SK-N-SH (cell line): ENCODE results near the gene SLC6A9. TPM values are rescaled to one million over a fixed set of nuclear protein-coding genes. Genes with fewer than 3 reads are reported as not detected.
A peak's percentile ranks its signal among the peaks of the same experiment; 100 is the strongest.

ENCODE experiments used
- CTCF ChIA-PET: fragments of 300-600, 350-600 bp; formaldehyde crosslinking; extraction: SDS; loops from one replicate; lab custom pipeline; 2021; lab: Yijun Ruan, JAX
- POLR2A ChIA-PET: fragments of 350-600 bp; sonication (Branson Sonifier 250); formaldehyde crosslinking; extraction: SDS; loops from one replicate; lab custom pipeline; 2020; ENCODE audit warnings: antibody characterized with exemption, inconsistent platforms; lab: Yijun Ruan, JAX
- DNase-seq: peaks from one replicate; pipeline ENCODE4 v3.0.0; 2012
- H2AFZ ChIP-seq: fragments of 200-600 bp; sonication (generic); 2 replicates; pipeline ENCODE4 v1.8.1; 2016; ENCODE audit warnings: antibody characterized with exemption, mild to moderate bottlenecking, low read depth
- H3F3A ChIP-seq: fragments of 200-600 bp; sonication (generic); replicated peaks from 2 replicates; pipeline ENCODE3; 2016; ENCODE audit warnings: antibody characterized with exemption, mild to moderate bottlenecking; ENCODE audit not compliant: insufficient read depth
- H3K27ac ChIP-seq, 2 experiments: fragments of 200-500 bp in 1 of 2; fragments of 200-600 bp in 1 of 2; sonication (Bioruptor generic) in 1 of 2; sonication (generic), shearing (Covaris generic) in 1 of 2; 2 replicates each; pipeline versions ENCODE4 v1.5.1 to v1.6.1; 2014 to 2016; ENCODE audit warnings: low read depth in 2 of 2, inconsistent platforms in 1 of 2, low read length in 1 of 2, mild to moderate bottlenecking in 1 of 2, mixed read lengths in 1 of 2
- H3K27me3 ChIP-seq: fragments of 200-600 bp; sonication (generic), shearing (Covaris generic); 2 replicates; pipeline ENCODE4 v1.6.1; 2016; ENCODE audit warnings: mixed run types; ENCODE audit not compliant: insufficient read depth
- H3K36me3 ChIP-seq, 2 experiments: fragments of 200-500 bp in 1 of 2; fragments of 200-600 bp in 1 of 2; sonication (Bioruptor generic) in 1 of 2; sonication (generic) in 1 of 2; replicated peaks in 1 of 2; 2 replicates each; pipeline versions ENCODE3 to v1.5.1; 2014 to 2016; ENCODE audit warnings: low read length in 1 of 2, mild to moderate bottlenecking in 1 of 2; ENCODE audit not compliant: insufficient read depth in 2 of 2, control insufficient read depth in 1 of 2
- H3K4me1 ChIP-seq, 2 experiments: fragments of 200-500 bp in 1 of 2; fragments of 200-600 bp in 1 of 2; sonication (Bioruptor generic) in 1 of 2; sonication (generic), shearing (Covaris generic) in 1 of 2; 2 replicates each; pipeline versions ENCODE4 v1.5.1 to v1.6.1; 2014 to 2016; ENCODE audit warnings: low read depth in 1 of 2, low read length in 1 of 2, mixed run types in 1 of 2; ENCODE audit not compliant: insufficient read depth in 2 of 2, control insufficient read depth in 1 of 2
- H3K4me2 ChIP-seq: fragments of 200-600 bp; sonication (generic), shearing (Covaris generic); 2 replicates; pipeline ENCODE4 v1.6.1; 2017; ENCODE audit warnings: mixed run types
- H3K4me3 ChIP-seq, 2 experiments: fragments of 200-500 bp in 1 of 2; fragments of 200-600 bp in 1 of 2; sonication (Bioruptor generic) in 1 of 2; sonication (generic), shearing (Covaris generic) in 1 of 2; 2 replicates each; pipeline versions ENCODE4 v1.5.1 to v1.8.1; 2014 to 2016; ENCODE audit warnings: low read depth in 2 of 2, inconsistent platforms in 1 of 2, low read length in 1 of 2, mild to moderate bottlenecking in 1 of 2, mixed read lengths in 1 of 2, moderate library complexity in 1 of 2
- H3K79me2 ChIP-seq: fragments of 200-600 bp; sonication (generic); 2 replicates; pipeline ENCODE4 v1.8.1; 2017; ENCODE audit warnings: mild to moderate bottlenecking; ENCODE audit not compliant: insufficient read depth
- H3K9ac ChIP-seq: fragments of 200-600 bp; sonication (generic); 2 replicates; pipeline ENCODE4 v1.6.1; 2017; ENCODE audit warnings: mixed run types
- H3K9me2 ChIP-seq: fragments of 200-600 bp; sonication (generic); 2 replicates; pipeline ENCODE4 v1.6.1; 2017; ENCODE audit warnings: mixed run types
- H3K9me3 ChIP-seq: fragments of 200-600 bp; sonication (generic); 2 replicates; pipeline ENCODE4 v1.6.1; 2017; ENCODE audit warnings: mixed run types, mild to moderate bottlenecking, moderate library complexity
- H4K20me1 ChIP-seq: fragments of 200-600 bp; sonication (generic); 2 replicates; pipeline ENCODE4 v1.6.1; 2017; ENCODE audit warnings: mild to moderate bottlenecking, mixed run types; ENCODE audit not compliant: insufficient read depth
- ELF1 ChIP-seq: IDR thresholded peaks from 2 replicates; pipeline ENCODE4 v1.4.0; 2012
- FOXJ3 ChIP-seq: sonication (generic); formaldehyde crosslinking; IDR thresholded peaks from 2 replicates; pipeline ENCODE4 v1.5.1; 2020; ENCODE audit warnings: mild to moderate bottlenecking, missing genetic modification reagents
- GABPA ChIP-seq: IDR thresholded peaks from 2 replicates; pipeline ENCODE4 v1.4.0; 2012; ENCODE audit warnings: low read depth, mild to moderate bottlenecking
- IRF3 ChIP-seq: fragments of 150-350 bp; IDR thresholded peaks from 2 replicates; pipeline ENCODE4 v1.6.1; 2016; ENCODE audit warnings: mild to moderate bottlenecking, low read depth, low read length
- JUND ChIP-seq: IDR thresholded peaks from 2 replicates; pipeline ENCODE4 v1.4.0; 2012
- NFIC ChIP-seq: IDR thresholded peaks from 2 replicates; pipeline ENCODE4 v1.4.0; 2012; ENCODE audit warnings: borderline replicate concordance
- RFX5 ChIP-seq: IDR thresholded peaks from 2 replicates; pipeline ENCODE4 v1.6.1; 2012; ENCODE audit warnings: mild to moderate bottlenecking, improper control_type of control experiment, low read length
- SMC3 ChIP-seq: IDR thresholded peaks from 2 replicates; pipeline ENCODE4 v1.6.1; 2012; ENCODE audit warnings: low read depth, low read length, improper control_type of control experiment
- USF2 ChIP-seq: fragments of 150-350 bp; IDR thresholded peaks from 2 replicates; pipeline ENCODE4 v1.6.1; 2017; ENCODE audit warnings: antibody characterized with exemption, low read length, low read depth, borderline replicate concordance
- YY1 ChIP-seq: IDR thresholded peaks from 2 replicates; pipeline ENCODE4 v1.4.0; 2012; ENCODE audit warnings: low read depth, mild to moderate bottlenecking
- ZBTB33 ChIP-seq: IDR thresholded peaks from 2 replicates; pipeline ENCODE4 v1.4.0; 2012; ENCODE audit warnings: low read depth, borderline replicate concordance
- WGBS: methylation state at CpG from one replicate; pipeline ENCODE4 v1.1.6; 2017; ENCODE audit warnings: low lambda C conversion rate; 5-methylcytosine and 5-hydroxymethylcytosine counted together
- polyA plus RNA-seq, 3 experiments: library from polyadenylated mRNA; depleted of rRNA; stranded (reverse); fragments of >200 nt; gene quantifications; 2 replicates each; pipeline ENCODE4 v1.2.3, GENCODE V29; 2012

Gene SLC6A9
- polyA plus RNA-seq, 1 of the 3 experiments (the other 2 are of a cell fraction) = 3.9 TPM

GRCh38 chr1:43947061-43947873 lies 84.0 kb downstream of the SLC6A9 start:
- peaks cover 0 to 17% of the 10 kb centered on the region in 2 experiments for H3K36me3 ChIP-seq

More at GRCh38 chr1:43947061-43947873, 84.0 kb downstream of the SLC6A9 start:
- H3K4me3 ChIP-seq = peak overlapping the region; percentile 79 to 93
- peak overlapping the region; percentile 78 for H2AFZ ChIP-seq
- TF ChIP-seq ELF1 (no peak), ZBTB33 (no peak), FOXJ3 (CRISPR knock-in tag) (no peak), GABPA (no peak), JUND (no peak), NFIC (no peak), RFX5 (no peak), SMC3 (no peak), USF2 (no peak), IRF3 (no peak), YY1 (no peak)
- H3F3A ChIP-seq = no peaks in the 10 kb centered on the region
- H3K27me3 ChIP-seq = no peaks in the 10 kb centered on the region
- H3K9me3 ChIP-seq = no peaks in the 10 kb centered on the region
- 1% methylated on average over 9 of the region's 27 CpGs for WGBS
- DNase-seq = no peak
- H3K9ac ChIP-seq = peak overlapping the region; percentile 90
- POLR2A ChIA-PET = interaction anchor here (0.6 to 1.2 kb wide), 5 partner anchors 8 to 34 kb away, joined by 3 to 6 read pairs (median 4); no protein-coding TSS in a partner anchor
- H4K20me1 ChIP-seq = peaks cover 6% of the 10 kb centered on the region; the same call in 1 of the 2 replicates
- H3K4me1 ChIP-seq = peaks cover 12 to 24% of the 10 kb centered on the region in 2 experiments
- H3K9me2 ChIP-seq = no peaks in the 10 kb centered on the region
- H3K79me2 ChIP-seq = peaks cover 13% of the 10 kb centered on the region; the same call in 1 of the 2 replicates
- peak overlapping the region; percentile 98 for H3K4me2 ChIP-seq
- CTCF ChIA-PET = interaction anchor here (0.8 to 9.4 kb wide), 19 partner anchors 8 to 418 kb away, joined by 3 to 105 read pairs (median 4); partner anchors contain the start of genes ARTN and ATP6V0B
- peak overlapping the region; percentile 82 to 97; a peak in 3 of 4 replicates for H3K27ac ChIP-seq

Other genes starting within 250 kb of the SLC6A9 start
- 0.26 and 0.69 TPM in 2 replicates for gene ARTN, start 97.7 kb downstream of the SLC6A9 start, polyA plus RNA-seq (2012; rRNA removed)
- 15.5 and 16.7 TPM in 2 replicates for gene IPO13, start 84.5 kb downstream of the SLC6A9 start, polyA plus RNA-seq (2012; rRNA removed)
- gene DPH2, start 61.5 kb downstream of the SLC6A9 start, polyA plus RNA-seq (2012; rRNA removed) = 76.9 and 97.5 TPM in 2 replicates
- gene ATP6V0B, start 56.5 kb downstream of the SLC6A9 start, polyA plus RNA-seq (2012; rRNA removed) = 180 and 191 TPM in 2 replicates
- gene B4GALT2, start 52.3 kb downstream of the SLC6A9 start, polyA plus RNA-seq (2012; rRNA removed) = 43.0 and 48.0 TPM in 2 replicates
- 7.5 and 11.8 TPM in 2 replicates for gene CCDC24, start 39.9 kb downstream of the SLC6A9 start, polyA plus RNA-seq (2012; rRNA removed)
- gene KLF17, start 87.4 kb upstream of the SLC6A9 start, polyA plus RNA-seq (2012; rRNA removed) = 0.21 and 0.26 TPM in 2 replicates
- gene KLF18, start 110.2 kb upstream of the SLC6A9 start, polyA plus RNA-seq (2012; rRNA removed) = not detected in 2 replicates
- gene DMAP1, start 182.0 kb upstream of the SLC6A9 start, polyA plus RNA-seq (2012; rRNA removed) = 54.3 and 59.6 TPM in 2 replicates